ENCODE measurements around the gene LACTB.

The LACTB gene

DNA sequence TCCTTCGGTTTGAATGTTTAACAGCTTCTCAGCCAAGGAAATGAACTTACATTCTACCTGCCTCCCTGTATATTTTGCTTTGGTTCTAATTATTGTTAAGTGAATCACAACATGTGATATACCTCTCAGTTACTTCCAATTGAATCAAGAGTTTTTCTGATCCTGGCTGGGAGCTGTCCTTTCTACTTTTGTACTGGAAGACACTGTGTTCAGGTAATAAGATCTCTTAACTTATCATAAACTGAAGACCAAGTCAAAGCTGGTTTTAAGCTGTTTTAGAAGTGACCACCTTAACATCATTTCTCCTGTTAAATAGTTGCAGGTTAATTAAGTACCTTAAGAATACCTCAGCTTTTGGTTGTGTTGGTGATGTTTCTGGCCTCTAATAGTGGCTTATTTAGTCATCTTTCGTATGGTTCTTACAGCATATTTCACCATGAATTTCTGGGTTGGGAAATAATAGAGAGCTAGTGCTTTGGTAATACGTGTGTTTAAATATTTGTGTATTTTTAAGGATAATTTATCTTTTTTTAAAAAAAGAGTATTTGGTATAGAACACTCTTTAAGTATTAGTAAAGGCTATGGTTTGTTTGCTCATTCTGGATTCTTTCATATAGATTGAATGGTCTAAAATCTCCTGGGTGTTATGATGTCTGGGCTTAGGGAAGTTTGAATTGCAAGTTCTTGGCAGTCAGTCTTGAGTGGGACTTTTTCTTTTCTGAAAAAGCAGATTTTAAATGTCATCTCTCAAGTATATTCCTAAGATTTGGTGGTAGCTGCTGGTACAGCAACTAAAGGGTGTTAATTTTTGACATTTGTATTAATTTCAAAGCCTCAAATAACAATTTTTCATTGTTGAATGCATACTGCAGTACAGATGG, 69.3 kb downstream of the LACTB start:
- Mint-ChIP-seq H3K9me3 (no peaks in the 10 kb centered on the region), H3K4me3 (peak overlapping the region; percentile 97), H3K4me1 (peaks cover 68% of the 10 kb centered on the region), H3K27me3 (no peaks in the 10 kb centered on the region), H3K27ac (peak overlapping the region; percentile 86), H3K36me3 (peaks cover 28% of the 10 kb centered on the region)
- ATAC-seq: no peak
